Effector CD4-positive, alpha-beta T cell (primary cell): ENCODE data around the gene SLC34A1.
A peak's percentile ranks its signal among the peaks of the same experiment; 100 is the strongest.
"Not testable (repeated sequence)": the region's sequence is repeated elsewhere in the genome, so short reads cannot be mapped to it uniquely, and the experiment has no call there.

Experiments used
- DNase-seq: peaks from one replicate; pipeline ENCODE4 v3.0.0-alpha.2; 2020
- total RNA-seq: gene quantifications from one replicate; lab custom pipeline; 2026; lab: John Stamatoyannopoulos, UW

Gene SLC34A1
- 0.56 reads per million for total RNA-seq

DNA sequence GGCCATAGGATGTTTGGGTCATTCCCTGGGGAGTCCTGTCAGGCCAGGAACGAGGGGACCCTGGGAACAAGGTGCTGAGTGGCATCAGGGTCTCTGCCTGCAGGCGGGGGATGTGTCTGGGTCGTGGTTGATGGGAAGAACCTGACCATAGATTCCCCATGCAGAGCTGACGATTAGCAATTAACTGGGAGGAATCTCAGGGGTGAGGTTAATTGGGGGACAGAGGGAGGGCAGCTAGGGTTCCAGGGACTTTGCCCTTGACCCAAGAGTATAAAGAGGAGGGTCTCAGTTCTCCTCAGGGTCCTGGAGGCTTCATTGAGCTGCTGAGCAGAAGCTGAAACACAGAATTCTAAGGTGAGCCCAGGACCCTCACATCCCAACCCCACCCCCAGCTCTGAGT is at the start of gene SLC34A1:
Gene SLC34A1 (plus strand): TSS at position 301 of the 400 bp plus-strand sequence. CDS start 1,308 bp downstream, outside the sequence.
- no peak for DNase-seq

- DNase-seq, result no peak
Observed at GRCh38 chr5:177334781-177335700, 49.2 kb upstream of the SLC34A1 start.

- DNase-seq, result no peak
Observed at GRCh38 chr5:177335701-177336065, 48.6 kb upstream of the SLC34A1 start.

- no peak for DNase-seq
Observed at GRCh38 chr5:177336112-177336511, 48.1 kb upstream of the SLC34A1 start.

DNA sequence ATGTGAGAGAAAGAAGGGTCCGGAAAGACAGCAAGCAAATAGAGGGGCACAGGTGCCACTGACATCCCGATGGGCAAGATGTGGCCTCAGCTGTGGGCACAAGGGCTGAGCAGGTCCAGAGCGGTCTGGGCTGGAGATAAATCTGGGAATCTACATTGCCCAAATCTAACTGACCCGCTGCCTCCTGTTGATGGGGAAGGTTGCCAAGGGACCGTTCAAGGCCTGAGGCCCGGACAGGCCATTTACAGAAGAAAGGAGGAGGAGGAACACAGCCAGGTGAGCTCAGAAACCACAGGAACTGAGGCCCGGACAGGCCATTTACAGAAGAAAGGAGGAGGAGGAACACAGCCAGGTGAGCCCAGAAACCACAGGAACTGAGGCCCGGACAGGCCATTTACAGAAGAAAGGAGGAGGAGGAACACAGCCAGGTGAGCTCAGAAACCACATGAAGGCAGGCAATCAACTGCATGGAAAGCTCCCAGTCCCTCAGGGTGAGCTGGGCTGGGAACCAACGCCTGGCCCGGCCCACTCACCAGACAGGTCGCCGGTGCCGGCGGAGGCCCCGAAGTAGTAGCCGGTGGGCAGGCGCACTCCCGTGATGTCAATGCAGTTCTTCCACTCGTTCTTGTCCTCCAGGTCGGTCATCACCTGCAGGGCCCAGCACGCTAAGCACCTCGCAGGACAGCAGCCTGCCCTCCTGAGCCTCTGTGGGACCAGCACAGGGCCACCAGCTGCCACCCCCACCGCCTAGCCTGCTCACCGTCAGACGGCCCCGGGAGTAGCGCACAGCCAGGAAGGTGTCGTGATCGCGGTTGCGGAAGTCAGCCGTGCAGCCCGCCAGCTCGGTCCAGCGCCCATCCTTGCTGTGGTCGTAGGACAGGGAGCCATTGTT is 47.4 kb upstream of the SLC34A1 start:
- no peak for DNase-seq

DNA sequence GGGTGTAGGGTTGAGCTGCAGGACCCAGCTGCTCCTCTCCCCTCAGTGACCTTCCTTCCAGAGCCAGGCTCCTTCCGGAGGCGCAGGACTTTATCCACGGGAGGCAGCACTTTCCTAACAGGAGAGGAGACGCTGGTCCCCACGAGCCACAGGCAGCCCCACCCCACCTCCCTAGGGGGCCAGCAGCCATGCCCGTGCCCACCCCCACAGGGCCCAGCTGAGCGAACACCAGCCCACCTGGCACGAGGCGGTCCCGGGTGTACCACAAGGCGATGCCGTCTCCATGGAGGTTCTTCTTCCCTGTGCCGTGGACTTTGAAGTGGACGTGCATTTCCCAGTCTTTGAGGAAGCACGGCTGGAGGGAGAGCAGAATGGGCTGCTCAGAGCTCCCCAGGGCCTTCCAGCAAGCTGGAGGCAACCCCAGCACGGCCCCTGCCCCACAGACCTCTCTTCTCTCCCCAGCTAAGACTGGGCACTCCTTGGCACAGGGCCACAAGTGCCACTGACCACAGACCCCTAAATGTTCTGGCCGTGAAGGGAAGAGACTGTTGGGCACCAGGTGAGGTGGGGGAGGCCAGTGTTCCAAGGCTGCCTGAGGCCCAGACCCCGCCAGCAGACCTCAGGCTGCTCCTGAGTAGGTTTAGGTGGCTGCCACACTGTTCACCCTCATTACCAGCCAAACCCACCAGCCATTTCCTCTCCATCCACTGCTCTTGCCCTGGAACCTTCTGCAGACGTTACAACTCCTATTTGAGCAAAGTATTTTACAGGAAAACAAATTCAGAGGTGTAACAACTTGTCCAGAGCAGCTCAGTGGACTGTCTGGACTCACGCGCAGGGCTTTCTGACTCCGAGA is 45.8 kb upstream of the SLC34A1 start:
- no peak for DNase-seq

GRCh38 chr5:177339107-177339638 is 45.1 kb upstream of the SLC34A1 start:
- no peak for DNase-seq

DNA sequence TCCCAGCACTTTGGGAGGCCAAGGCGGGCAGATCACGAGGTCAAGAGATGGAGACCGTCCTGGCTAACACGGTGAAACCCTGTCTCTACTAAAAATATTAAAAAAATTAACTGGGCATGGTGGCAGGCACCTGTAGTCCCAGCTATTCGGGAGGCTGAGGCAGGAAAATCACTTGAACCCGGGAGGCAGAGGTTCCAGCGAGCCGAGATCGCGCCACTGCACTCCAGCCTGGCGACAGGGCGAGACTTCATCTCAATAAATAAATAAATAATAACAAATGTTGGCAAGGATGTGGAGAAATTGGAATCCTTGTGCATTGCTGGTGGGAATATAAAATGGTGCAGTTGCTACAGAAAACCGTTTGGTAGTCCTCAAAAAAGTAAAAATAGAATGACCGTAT is 41.2 kb upstream of the SLC34A1 start:
- not testable (repeated sequence) for DNase-seq

- DNase-seq, result no peak
Observed at GRCh38 chr5:177343777-177344176, 40.5 kb upstream of the SLC34A1 start.

DNA sequence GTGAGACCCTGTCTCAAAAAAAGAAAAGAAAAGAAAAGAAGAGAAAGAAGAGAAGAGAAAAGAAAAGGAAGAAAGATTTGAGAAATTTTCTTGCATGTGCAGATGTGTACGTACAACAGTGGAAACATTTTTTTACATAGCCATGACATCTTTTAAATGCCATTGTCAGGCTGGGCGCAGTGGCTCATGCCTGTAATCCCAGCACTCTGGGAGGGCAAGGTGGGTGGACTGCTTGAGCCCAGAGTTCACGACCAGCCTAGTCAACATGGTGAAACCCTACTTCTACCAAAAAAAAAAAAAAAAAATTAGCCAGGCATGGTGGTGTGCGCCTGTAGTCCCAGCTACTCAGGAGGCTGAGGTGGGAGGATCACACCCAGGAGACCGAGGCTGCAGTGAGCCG is 39.3 kb upstream of the SLC34A1 start:
- no peak for DNase-seq

- no peak for DNase-seq
Observed at GRCh38 chr5:177346820-177347219, 37.4 kb upstream of the SLC34A1 start.

DNA sequence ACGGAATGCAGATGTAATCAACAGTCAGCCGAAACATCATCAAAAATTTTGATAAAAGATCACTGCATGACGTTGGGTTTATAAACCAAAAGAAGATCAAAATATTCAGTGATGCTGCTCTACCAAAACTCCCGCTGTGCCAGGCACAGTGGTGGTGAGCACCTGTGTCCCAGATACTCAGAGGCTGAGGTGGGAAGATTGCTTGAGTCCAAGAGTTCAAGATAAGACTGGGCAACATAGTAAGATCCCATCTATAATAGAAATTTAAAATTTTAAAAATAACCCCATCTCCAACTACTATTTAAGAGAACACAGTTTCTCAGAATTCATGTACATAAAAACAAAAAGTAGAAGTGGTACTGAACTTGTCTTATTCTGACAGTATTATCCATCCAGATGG is 36.5 kb upstream of the SLC34A1 start:
- no peak for DNase-seq

- DNase-seq, result no peak
Observed at GRCh38 chr5:177349362-177349647, 34.9 kb upstream of the SLC34A1 start.

GRCh38 chr5:177349762-177350161 is 34.5 kb upstream of the SLC34A1 start:
- no peak for DNase-seq

DNA sequence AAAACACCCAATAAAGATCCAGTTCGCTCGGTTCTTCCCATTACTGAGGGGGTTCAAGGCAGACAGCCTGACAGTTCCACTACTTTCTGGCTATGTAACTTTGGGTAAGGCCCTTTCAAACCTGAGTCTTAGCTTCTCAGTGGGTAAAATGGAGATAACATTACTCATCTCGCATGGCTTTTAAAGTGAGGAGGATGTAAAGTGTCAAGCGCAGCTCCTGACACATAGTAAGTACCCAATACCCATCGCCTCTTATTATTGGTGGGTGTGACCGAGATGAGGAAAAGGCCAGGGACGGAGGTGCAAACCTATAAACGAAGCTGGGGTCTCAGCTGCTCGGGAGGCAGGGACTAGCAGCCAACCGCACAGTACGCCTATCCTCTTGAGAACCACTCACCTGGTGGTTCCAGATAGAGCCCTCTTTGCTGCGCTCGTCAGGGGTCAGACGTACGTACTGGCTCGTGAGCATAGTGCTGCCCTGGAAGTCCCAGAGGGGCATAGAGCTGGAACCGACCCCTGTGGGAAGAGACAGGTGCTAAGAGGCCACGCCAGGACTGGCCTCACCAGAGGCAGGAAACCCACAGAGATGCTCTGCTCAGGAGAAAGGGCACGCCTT is 33.4 kb upstream of the SLC34A1 start:
- DNase-seq, result no peak

GRCh38 chr5:177351392-177352329 is 32.6 kb upstream of the SLC34A1 start, which contains the start of gene LMAN2:
TSS of gene LMAN2 (minus strand) at chr5:177351668. CDS start at chr5:177351647, 21 bp downstream.
- DNase-seq, result peak; percentile 89

DNA sequence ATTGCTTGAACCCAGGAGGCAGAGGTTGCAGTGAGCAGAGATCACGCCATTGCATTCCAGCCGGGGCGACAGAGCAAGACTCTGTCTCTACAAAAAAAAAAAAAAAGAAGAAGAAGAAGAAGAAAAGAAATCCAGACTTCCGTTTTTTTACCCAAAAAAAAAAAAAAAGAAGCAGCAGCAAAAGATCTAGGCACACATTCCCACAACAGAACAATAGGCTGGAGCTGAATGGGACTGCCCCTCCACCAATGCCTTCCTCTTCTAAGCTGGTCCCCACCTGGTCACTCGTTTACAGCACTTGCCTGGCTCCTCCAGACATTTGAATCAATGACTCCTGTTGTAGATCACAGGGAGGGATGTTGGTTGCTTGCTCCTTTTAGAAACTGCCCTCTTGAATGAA is 31.1 kb upstream of the SLC34A1 start:
- DNase-seq, result no peak

DNA sequence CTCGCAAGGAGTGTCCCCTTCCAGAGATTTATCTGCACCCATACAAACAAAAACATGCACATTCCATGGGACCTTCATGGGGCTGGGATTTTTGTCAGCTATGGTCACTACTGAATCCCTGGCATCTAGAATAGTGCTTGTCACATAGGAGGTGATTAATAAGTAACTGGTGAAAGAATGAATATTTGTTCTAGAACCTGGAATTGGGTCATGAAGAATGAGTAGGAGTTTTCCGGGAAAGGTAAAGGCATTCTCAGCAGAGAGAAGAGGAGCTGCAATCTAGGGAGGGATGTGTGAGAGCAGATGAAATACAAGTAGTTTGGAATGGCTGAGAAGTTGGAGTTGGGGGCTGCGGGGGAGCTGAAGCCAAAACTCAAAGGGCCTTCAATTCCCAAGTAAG is 30.0 kb upstream of the SLC34A1 start:
- DNase-seq, result no peak

DNA sequence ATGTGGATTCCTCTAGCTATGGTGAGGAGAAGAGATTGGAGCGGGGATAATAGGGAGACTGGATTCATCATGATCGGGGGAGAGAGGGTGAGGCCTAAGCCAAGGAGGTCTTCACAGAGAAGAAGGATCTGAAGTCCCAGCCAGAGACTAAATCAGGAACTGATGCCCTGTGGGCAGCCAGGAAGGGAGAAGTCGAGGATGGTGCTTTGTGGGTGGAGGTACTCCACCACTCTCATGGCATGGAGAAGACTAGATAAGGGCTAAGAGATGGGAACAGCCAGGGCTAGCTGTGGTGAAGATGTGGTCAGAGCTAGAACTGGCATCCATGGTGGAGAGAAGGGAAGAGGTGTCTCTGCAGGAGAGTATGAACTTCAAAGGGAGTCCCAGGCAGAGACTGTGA is 29.5 kb upstream of the SLC34A1 start:
- no peak for DNase-seq

GRCh38 chr5:177355162-177355867 is 28.9 kb upstream of the SLC34A1 start:
- DNase-seq, result no peak
